T1000 (cell line): ENCODE results near the gene WEE1.
A peak's percentile ranks its signal among the peaks of the same experiment; 100 is the strongest.

ENCODE experiments used
- DNase-seq: peaks from one replicate; lab custom pipeline; 2025; ENCODE audit warnings: mixed read lengths; lab: John Stamatoyannopoulos, UW

The WEE1 gene

GRCh38 chr11:9566561-9567063 is 6.9 kb upstream of the WEE1 start:
- DNase-seq, result no peak

- DNase-seq, result no peak
These were observed 6.1 kb upstream of the WEE1 start for GRCh38 chr11:9567401-9567800.

DNA sequence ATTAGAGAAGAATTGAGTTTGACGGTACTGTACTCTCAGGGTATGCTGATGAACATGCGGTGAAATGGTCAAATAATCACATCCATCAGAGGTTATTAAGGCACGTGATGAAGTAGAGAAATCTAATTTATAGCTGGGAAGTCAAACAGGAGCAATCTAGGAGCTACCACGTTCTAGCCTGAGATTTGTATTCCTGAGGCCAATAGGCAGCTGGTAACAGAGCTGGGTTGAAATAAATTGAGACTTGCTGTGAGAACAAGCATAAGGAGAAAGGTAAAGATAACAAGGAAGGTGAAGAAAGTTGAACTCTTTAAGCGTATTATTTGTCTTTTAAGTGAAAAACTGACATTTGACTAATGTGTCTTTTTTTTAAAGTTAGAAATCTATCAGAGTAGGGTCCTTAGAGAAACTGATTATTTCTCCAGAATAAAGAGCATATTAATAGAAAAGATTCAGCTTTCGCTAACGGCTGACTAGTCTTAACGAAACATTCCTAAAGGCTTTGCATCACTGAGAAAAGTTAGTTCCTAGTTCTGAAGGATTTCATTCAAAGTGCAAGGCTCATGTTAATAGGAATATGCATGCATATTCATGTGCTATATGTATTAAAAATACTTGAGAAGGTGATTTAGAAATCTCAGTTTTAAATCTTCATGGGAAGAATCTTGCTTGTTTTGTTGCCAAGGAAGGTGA is 5.2 kb upstream of the WEE1 start:
- no peak for DNase-seq

DNA sequence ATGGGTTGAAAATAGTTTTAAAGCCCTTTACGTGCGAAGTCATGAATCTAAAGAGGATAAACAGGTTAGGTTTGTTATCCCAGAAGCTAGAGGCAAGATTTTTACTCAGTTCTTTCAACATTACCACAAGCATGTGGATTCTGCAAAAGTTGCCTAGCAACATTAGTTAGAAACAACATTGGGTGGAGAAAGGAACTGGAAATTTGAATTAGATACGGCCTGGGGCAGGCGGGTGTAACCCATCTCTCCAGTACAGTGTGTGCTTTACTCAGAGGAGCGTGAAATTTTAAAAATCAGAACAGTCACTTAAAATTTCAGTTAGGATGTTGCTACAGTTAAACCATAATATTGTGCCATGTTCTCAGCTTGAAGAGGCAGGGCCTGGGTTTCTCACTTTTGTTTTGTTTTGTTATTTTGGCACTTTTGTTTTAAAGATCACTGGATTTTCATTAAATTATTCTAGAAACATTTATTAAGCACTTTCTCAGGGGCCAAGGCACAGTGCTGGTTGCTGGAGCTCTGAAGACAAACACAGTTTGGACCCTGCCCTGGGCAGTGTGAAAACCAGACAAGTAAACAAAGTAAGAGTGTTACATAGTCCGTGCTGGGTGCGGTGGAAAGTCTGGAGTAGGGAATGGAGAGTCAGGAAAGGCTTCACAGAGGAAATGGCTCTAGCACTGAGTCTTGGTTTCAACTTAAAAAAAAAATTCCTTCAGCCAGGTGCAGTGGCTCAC is 4.4 kb upstream of the WEE1 start:
- DNase-seq, result peak; percentile 38

GRCh38 chr11:9569588-9570164 is 3.8 kb upstream of the WEE1 start:
- DNase-seq, result no peak

DNA sequence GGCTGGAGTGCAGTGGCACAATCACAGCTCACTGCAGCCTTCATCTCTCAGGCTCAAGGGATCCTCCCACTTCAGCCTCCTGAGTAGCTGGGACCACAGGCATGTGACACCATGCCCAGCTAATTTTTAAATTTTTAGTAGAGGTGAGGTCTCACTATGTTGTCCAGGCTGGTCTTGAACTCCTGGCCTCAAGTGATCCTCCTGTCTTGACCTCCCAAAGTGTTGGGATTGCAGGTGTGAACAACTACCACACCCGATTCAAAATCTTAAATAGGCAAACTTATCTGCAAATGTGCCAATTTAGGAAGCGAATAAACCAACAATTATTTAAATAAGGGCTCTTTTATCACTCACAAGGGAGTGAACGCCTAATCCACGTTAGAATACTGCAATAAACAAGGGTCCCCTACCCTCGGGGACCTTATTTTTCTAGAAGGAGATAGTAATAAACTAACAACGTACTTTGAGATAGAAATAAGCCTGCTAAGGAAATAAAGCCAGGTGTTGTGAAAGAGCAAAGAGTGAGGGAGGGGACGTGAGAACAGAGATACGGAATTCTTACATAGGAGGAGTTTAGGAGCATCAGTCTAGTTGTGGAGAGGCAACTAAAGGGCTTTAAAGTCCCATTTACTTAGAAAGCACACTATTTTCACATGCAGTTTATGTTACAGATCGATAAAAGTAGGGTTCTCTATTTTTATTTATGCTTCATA is 3.0 kb upstream of the WEE1 start:
- no peak for DNase-seq

DNA sequence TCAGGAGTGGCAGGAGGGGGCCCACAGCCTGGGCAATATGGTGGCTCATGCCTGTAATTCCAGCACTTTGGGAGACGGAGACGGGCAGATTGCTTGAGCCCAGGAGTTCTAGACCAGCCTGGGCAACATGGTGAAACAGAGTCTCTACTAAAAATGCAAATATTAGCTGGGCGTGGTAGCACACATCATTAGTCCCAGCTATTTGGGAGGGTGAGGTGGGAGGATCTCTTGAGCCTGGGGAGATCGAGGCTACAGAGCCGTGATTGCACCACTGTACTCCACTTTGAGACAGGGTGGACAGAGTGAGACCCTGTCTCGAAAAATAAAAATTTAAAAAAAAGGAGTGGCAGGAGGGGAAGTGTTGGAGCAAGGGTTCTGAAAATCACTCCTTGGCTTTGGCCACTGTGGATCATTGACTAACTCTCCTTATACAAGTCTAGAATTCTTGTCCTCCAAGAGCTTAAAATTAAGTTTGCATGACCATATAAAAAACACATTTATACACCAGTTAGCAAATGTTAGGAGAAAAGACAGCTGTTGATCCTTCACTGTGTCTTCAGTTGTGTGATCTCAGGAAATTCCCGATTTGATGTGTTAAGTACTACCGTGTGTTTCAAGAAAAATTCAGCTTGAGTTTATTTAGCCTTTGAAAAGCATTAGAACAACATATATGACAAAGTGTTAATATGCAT is 2.3 kb upstream of the WEE1 start:
- DNase-seq, result no peak

GRCh38 chr11:9571763-9572115 is 1.7 kb upstream of the WEE1 start:
- DNase-seq, result no peak

GRCh38 chr11:9573775-9574621 is 528 bp downstream of the WEE1 start:
- no peak for DNase-seq

GRCh38 chr11:9574622-9575259 is 1.3 kb downstream of the WEE1 start:
- DNase-seq, result no peak

GRCh38 chr11:9575260-9576240 is 2.1 kb downstream of the WEE1 start:
- no peak for DNase-seq

DNA sequence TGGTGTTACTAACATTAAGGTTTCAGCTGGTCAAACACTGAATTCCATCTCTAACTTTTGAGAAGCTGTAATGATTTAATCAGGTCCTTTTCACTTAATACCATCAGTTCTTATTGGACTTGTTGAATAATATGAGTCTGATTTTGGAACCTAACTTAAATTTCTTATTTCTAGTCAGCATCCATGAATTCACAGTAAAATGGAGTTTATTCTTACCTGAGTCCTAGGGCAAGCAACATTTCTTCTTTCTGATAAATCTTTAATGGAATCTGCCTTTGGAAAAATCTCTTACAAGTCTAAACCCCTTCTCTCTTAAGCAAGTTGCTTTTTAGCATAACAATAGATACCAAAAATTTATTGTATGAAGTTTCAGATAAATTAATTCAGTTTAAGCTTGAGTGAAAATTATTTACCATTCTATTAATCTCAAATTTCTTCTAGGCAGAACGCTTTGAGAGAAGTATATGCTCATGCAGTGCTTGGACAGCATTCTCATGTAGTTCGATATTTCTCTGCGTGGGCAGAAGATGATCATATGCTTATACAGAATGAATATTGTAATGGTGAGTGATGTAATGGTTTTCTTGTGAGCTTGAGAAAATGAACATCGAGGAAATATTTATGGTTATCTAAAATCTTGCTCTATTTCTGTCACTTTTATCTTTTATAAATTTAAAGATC is 3.4 kb downstream of the WEE1 start:
- DNase-seq, result no peak

GRCh38 chr11:9577556-9577955 is 4.1 kb downstream of the WEE1 start:
- no peak for DNase-seq

DNA sequence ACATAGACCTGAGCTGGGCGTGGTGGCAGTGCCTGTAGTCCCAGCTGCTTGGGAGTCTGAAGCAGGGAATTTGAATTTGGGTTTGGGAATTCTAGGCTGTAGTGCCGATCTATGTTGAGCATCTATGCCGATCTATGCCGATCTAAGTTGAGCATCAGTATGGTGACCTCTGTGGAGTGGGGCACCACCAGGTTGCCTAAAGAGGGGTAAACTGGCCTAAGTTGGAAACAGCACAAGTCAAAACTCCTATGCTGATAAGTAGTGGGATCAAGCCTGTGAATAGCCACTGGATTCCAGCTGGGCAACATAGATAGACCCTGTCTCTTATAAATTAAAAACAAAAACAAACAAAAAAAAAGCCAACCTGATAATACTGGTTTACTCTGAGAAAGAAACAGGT is 7.4 kb downstream of the WEE1 start:
- DNase-seq, result no peak

DNA sequence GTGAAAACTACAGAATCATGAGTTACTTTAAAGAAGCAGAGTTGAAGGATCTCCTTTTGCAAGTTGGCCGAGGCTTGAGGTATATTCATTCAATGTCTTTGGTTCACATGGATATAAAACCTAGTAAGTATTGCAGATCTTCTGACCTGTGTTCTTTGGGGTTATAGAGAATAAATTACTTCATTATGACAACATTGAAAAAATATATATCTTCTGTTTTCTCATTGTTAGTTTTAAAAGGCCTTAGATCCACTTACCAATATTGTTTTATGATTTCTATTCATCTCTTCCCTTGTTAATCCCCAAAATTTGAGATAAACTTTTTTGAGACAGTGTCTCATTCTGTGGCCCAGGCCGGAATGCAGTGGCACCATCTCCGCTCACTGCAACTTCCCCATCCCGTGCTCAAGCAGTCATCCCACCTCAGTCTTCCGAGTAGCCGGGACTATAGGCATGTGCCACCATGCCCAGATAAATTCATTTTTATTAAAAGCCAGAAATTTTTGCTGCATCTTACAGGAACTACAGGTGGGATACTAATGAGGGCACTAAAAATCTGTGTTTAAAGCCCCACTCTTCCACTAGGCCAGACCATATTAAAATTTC is 8.2 kb downstream of the WEE1 start:
- DNase-seq, result no peak

GRCh38 chr11:9590717-9591116 is 17.2 kb downstream of the WEE1 start:
- no peak for DNase-seq

DNA sequence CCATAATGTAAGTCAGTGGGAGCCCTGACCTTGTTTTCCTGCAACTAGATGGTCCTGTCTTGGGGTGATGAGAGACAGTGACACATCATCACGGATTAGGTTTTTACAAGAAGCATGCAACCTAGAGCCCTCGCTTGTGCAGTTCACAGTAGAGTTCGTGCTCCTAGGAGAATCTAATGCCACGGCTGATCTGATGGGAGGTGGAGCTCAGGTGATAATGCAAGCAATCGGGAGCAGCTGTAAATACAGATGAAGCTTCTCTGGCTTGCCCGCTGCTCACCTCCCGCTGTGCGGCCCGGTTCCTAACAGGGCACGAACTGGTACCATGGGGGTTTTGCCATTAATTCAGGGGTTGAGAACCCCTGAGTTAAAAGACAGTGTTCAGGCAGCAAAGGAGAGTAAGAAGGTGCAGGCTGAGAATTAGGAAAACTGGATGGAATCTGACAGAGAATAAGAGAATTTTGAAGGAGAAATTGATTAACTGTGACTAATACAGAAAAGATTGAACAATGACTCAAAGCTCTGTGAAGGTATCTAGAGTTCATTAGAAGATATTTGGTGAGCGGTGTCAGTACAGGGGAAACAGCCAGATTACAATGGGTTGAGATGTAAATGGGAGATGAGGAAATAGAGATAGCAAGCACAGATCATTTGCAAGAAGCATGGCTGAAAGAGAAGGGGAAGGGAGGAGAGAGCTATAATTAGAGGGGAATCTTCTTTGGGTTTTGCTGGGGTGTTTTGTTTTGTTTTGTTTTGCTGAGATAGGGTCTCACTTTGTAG is 21.0 kb downstream of the WEE1 start:
- DNase-seq, result no peak
